MM.1S (cell line): ENCODE measurements around the gene TFDP1.
A peak's percentile ranks its signal among the peaks of the same experiment; 100 is the strongest.

ENCODE experiments used
- DNase-seq: peaks from one replicate; pipeline ENCODE4 v3.0.0-alpha.2; 2015
- H2AFZ ChIP-seq: fragments of 300-600 bp; sonication (generic); 2 replicates; pipeline ENCODE4 v1.6.0; 2016; ENCODE audit warnings: antibody characterized with exemption, low read length
- H3F3A ChIP-seq: fragments of 300-600 bp; sonication (generic); 2 replicates; pipeline ENCODE4 v1.6.1; 2016; ENCODE audit warnings: mild to moderate bottlenecking, antibody characterized with exemption, low read length, moderate library complexity, mixed read lengths; ENCODE audit not compliant: insufficient read depth
- H3K27ac ChIP-seq: fragments of 300-600 bp; sonication (generic); 2 replicates; pipeline ENCODE4 v1.5.1; 2016; ENCODE audit warnings: mild to moderate bottlenecking, low read length
- H3K27me3 ChIP-seq: fragments of 300-600 bp; sonication (generic); replicated peaks from 2 replicates; pipeline ENCODE4 v1.6.0; 2016; ENCODE audit warnings: low read length; ENCODE audit not compliant: insufficient read depth
- H3K36me3 ChIP-seq: fragments of 300-600 bp; sonication (generic); replicated peaks from 2 replicates; pipeline ENCODE4 v1.6.1; 2016; ENCODE audit warnings: mild to moderate bottlenecking, low read length, mixed read lengths; ENCODE audit not compliant: insufficient read depth
- H3K4me1 ChIP-seq: fragments of 300-600 bp; sonication (generic); 2 replicates; pipeline ENCODE4 v1.6.1; 2016; ENCODE audit warnings: low read length, mixed read lengths
- H3K4me2 ChIP-seq: fragments of 300-600 bp; sonication (generic); 2 replicates; pipeline ENCODE4 v1.6.0; 2016; ENCODE audit warnings: low read depth, low read length
- H3K4me3 ChIP-seq: fragments of 300-600 bp; sonication (generic); 2 replicates; pipeline ENCODE4 v1.5.1; 2016; ENCODE audit warnings: low read length, mixed read lengths
- H3K79me2 ChIP-seq: fragments of 300-600 bp; sonication (generic); 2 replicates; pipeline ENCODE4 v1.6.1; 2016; ENCODE audit warnings: mixed run types, low read length, mixed read lengths
- H3K9ac ChIP-seq: fragments of 300-600 bp; sonication (generic); 2 replicates; pipeline ENCODE4 v1.6.1; 2016; ENCODE audit warnings: low read length, mixed read lengths
- H3K9me2 ChIP-seq: fragments of 300-600 bp; sonication (generic); replicated peaks from 2 replicates; pipeline ENCODE4 v1.6.1; 2016; ENCODE audit warnings: mild to moderate bottlenecking, low read length, mixed read lengths; ENCODE audit not compliant: insufficient read depth
- H3K9me3 ChIP-seq: fragments of 300-600 bp; sonication (generic); replicated peaks from 2 replicates; pipeline ENCODE4 v1.6.1; 2016; ENCODE audit warnings: mild to moderate bottlenecking, low read length, mixed read lengths; ENCODE audit not compliant: insufficient read depth
- H4K20me1 ChIP-seq: fragments of 300-600 bp; sonication (generic); 2 replicates; pipeline ENCODE4 v1.6.1; 2016; ENCODE audit warnings: mild to moderate bottlenecking, low read length, moderate library complexity, mixed read lengths; ENCODE audit not compliant: insufficient read depth
- CTCF ChIP-seq: fragments of 300-600 bp; sonication (generic); IDR thresholded peaks from 2 replicates; pipeline ENCODE4 v1.5.1; 2016; ENCODE audit warnings: antibody characterized with exemption, low read length, mixed read lengths
- EZH2 ChIP-seq: fragments of 300-600 bp; sonication (generic); optimal IDR thresholded peaks from 2 replicates; pipeline ENCODE3; 2017; ENCODE audit warnings: low read depth, mild to moderate bottlenecking, antibody characterized with exemption, low read length, mixed read lengths
- EZH2phosphoT487 ChIP-seq: fragments of 300-600 bp; sonication (generic); IDR thresholded peaks from 2 replicates; pipeline ENCODE4 v1.6.1; 2018; ENCODE audit warnings: antibody characterized with exemption, low read length

The TFDP1 gene

GRCh38 chr13:113582841-113583631 is 1.5 kb upstream of the TFDP1 start:
- no peaks in the 10 kb centered on the region for H3K27me3 ChIP-seq
- H3K4me2 ChIP-seq: no peak overlapping the region
- TF ChIP-seq CTCF (no peak), EZH2 (no peak), EZH2phosphoT487 (no peak)
- no peak overlapping the region for H3K4me3 ChIP-seq
- H3F3A ChIP-seq: no peaks in the 10 kb centered on the region
- H3K9me3 ChIP-seq: no peaks in the 10 kb centered on the region
- no peaks in the 10 kb centered on the region for H4K20me1 ChIP-seq
- DNase-seq: no peak
- no peak overlapping the region for H3K9ac ChIP-seq
- peaks cover 12% of the 10 kb centered on the region; the same call in 1 of the 2 replicates for H3K36me3 ChIP-seq
- peaks cover 9% of the 10 kb centered on the region for H3K4me1 ChIP-seq
- no peak overlapping the region for H2AFZ ChIP-seq
- H3K79me2 ChIP-seq: peaks cover 28% of the 10 kb centered on the region
- no peaks in the 10 kb centered on the region for H3K9me2 ChIP-seq
- H3K27ac ChIP-seq: no peak overlapping the region

- H3K9me2 ChIP-seq: no peaks in the 10 kb centered on the region
- no peak overlapping the region for H2AFZ ChIP-seq
- no peaks in the 10 kb centered on the region for H3K27me3 ChIP-seq
- H3K4me1 ChIP-seq: peaks cover 14% of the 10 kb centered on the region
- H3K4me2 ChIP-seq: peak overlapping the region; percentile 71
- H3K36me3 ChIP-seq: peaks cover 26% of the 10 kb centered on the region
- TF ChIP-seq CTCF (no peak), EZH2phosphoT487 (no peak), EZH2 (no peak)
- H3K9me3 ChIP-seq: no peaks in the 10 kb centered on the region
- H3K27ac ChIP-seq: no peak overlapping the region
- H3F3A ChIP-seq: no peaks in the 10 kb centered on the region
- H4K20me1 ChIP-seq: 0 out of 2 replicates have a peak, but pooled peaks cover 5% of the 10 kb centered on the region
- peak overlapping the region; percentile 72 for H3K9ac ChIP-seq
- H3K79me2 ChIP-seq: peaks cover 49% of the 10 kb centered on the region
- DNase-seq: peak; percentile 34
- H3K4me3 ChIP-seq: peak overlapping the region; percentile 73
Observed at GRCh38 chr13:113584870-113585671, 518 bp downstream of the TFDP1 start.

GRCh38 chr13:113585896-113586295 is 1.3 kb downstream of the TFDP1 start:
- no peaks in the 10 kb centered on the region for H3K9me3 ChIP-seq
- H3K9ac ChIP-seq: peak overlapping the region; percentile 72; the same call in 1 of the 2 replicates
- H3F3A ChIP-seq: no peaks in the 10 kb centered on the region
- H2AFZ ChIP-seq: no peak overlapping the region
- peaks cover 57% of the 10 kb centered on the region for H3K79me2 ChIP-seq
- no peaks in the 10 kb centered on the region for H3K27me3 ChIP-seq
- 0 out of 2 replicates have a peak, but pooled peaks cover 5% of the 10 kb centered on the region for H4K20me1 ChIP-seq
- peak overlapping the region; percentile 73 for H3K4me3 ChIP-seq
- no peak for TF ChIP-seq EZH2phosphoT487
- no peak for TF ChIP-seq CTCF
- no peak for TF ChIP-seq EZH2
- peaks cover 26% of the 10 kb centered on the region for H3K36me3 ChIP-seq
- peaks cover 14% of the 10 kb centered on the region for H3K4me1 ChIP-seq
- no peak for DNase-seq
- no peaks in the 10 kb centered on the region for H3K9me2 ChIP-seq
- H3K4me2 ChIP-seq: peak overlapping the region; percentile 71
- no peak overlapping the region for H3K27ac ChIP-seq
